Suppressor macrophage treated with lipopolysaccharide for 4 hours (primary cell): ENCODE results near the gene SPIN1.
A peak's percentile ranks its signal among the peaks of the same experiment; 100 is the strongest.

Experiments
- DNase-seq: peaks from one replicate; pipeline ENCODE4 v3.0.0-alpha.2; 2020

Gene SPIN1

GRCh38 chr9:88390371-88390990 is 2.2 kb downstream of the SPIN1 start:
- no peak for DNase-seq

GRCh38 chr9:88391236-88391635 is 3.0 kb downstream of the SPIN1 start:
- peak; percentile 24 for DNase-seq

GRCh38 chr9:88391921-88392320 is 3.7 kb downstream of the SPIN1 start:
- DNase-seq: peak; percentile 50

- no peak for DNase-seq
These were observed 4.3 kb downstream of the SPIN1 start for GRCh38 chr9:88392549-88392948.

GRCh38 chr9:88396836-88397577 is 8.8 kb downstream of the SPIN1 start:
- no peak for DNase-seq

GRCh38 chr9:88398016-88398415 is 9.8 kb downstream of the SPIN1 start:
- DNase-seq: no peak

GRCh38 chr9:88399966-88400365 is 11.7 kb downstream of the SPIN1 start:
- no peak for DNase-seq

- no peak for DNase-seq
These were observed 15.1 kb downstream of the SPIN1 start for GRCh38 chr9:88403340-88403739.

- no peak for DNase-seq
These were observed 17.8 kb downstream of the SPIN1 start for GRCh38 chr9:88406051-88406450.

- DNase-seq: no peak
These were observed 23.2 kb downstream of the SPIN1 start for GRCh38 chr9:88411471-88411870.

GRCh38 chr9:88414298-88414697 is 26.1 kb downstream of the SPIN1 start:
- DNase-seq: no peak

GRCh38 chr9:88418025-88418424 is 29.8 kb downstream of the SPIN1 start:
- no peak for DNase-seq

- DNase-seq: no peak
These were observed 30.7 kb downstream of the SPIN1 start for GRCh38 chr9:88418715-88419540.

- DNase-seq: peak; percentile 14
These were observed 32.0 kb downstream of the SPIN1 start for GRCh38 chr9:88420227-88420626.

- no peak for DNase-seq
These were observed 33.1 kb downstream of the SPIN1 start for GRCh38 chr9:88421348-88421747.

- DNase-seq: peak; percentile 82
These were observed 37.3 kb downstream of the SPIN1 start for GRCh38 chr9:88425538-88425950.

GRCh38 chr9:88426651-88427050 is 38.4 kb downstream of the SPIN1 start:
- no peak for DNase-seq

GRCh38 chr9:88429595-88430430 is 41.6 kb downstream of the SPIN1 start:
- no peak for DNase-seq

- DNase-seq: no peak
These were observed 45.5 kb downstream of the SPIN1 start for GRCh38 chr9:88433583-88434255.

GRCh38 chr9:88435336-88435735 is 47.1 kb downstream of the SPIN1 start:
- no peak for DNase-seq

GRCh38 chr9:88436379-88436778 is 48.1 kb downstream of the SPIN1 start:
- no peak for DNase-seq
